ENCODE results near the gene SAMD11. TPM values are rescaled to one million over a fixed set of nuclear protein-coding genes. Genes with fewer than 3 reads are reported as not detected.

The SAMD11 gene
- total RNA-seq, 1 experiment from 2014 or later = 2.3 TPM

DNA sequence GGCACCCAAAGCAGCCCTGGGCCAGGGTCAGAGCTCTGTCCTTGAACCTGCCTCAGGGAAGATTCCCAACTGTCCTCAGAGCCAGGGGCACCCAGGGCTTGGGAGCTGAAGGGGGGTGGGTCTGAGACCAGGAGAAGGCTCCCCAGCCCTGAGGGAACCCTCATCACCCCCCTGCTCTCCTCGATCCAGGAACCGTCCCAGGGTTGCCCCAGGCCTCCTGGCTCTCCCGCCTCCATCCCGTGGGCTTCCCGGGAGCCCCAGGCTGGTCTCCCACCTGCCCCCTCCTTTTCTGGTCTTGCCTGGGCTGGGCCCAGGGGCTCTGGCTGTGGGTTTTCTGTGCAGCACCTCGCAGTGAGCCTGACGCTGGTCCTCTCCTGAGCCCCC, 6.7 kb upstream of the SAMD11 start (continued):
- no peak for TF ChIP-seq ZBTB21 (CRISPR knock-in tag; IDR thresholded peaks at IDR 0.05; ENCODE audit: borderline replicate concordance)
- TF ChIP-seq, protein P1, sequence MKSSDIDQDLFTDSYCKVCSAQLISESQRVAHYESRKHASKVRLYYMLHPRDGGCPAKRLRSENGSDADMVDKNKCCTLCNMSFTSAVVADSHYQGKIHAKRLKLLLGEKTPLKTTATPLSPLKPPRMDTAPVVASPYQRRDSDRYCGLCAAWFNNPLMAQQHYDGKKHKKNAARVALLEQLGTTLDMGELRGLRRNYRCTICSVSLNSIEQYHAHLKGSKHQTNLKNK (CRISPR knock-in tag; IDR thresholded peaks at IDR 0.05) = no peak

DNA sequence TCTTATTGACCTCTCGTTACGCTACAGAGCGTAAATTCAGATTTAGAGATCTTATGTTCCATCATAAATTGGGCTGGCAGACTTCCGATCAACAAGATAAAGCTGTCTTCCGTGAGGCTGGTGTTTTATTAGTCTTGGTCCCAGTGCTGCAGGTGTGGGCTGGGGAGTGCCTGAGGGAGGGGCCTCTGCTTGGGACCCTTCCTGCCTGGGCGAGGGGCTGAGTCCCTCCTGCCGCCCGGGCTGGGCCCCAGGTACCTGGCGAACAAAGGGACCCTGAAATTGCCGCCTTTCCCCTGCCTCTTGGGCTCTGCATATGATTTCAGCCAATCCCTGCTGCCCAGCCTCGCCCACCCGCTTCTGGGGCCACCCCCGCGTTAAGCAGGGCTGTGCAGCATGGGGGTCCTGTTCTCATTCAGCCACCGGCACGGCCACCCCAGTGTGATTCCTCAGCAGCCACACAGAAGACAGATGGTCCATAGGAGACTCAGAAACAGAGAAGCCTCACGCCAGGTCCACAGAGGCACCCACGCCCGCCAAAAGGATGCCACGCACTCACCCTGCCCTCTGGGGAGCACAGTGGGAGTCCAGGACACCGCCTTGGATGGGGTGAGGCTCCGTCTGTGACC, 6.1 kb upstream of the SAMD11 start:
- Mint-ChIP-seq H3K4me1 (peaks cover 11% of the 10 kb centered on the region), H3K4me3 (no peak overlapping the region), H3K36me3 (no peaks in the 10 kb centered on the region), H3K9me3 (no peaks in the 10 kb centered on the region), H3K27ac (no peak overlapping the region), H3K27me3 (ENCODE audit: low read depth) (peaks cover 84% of the 10 kb centered on the region)
- POLR2A ChIA-PET = no interaction called here
- CTCF ChIA-PET = interaction anchor here (3.7 kb wide), 1 partner anchor 12 kb away, joined by 27 read pairs; no protein-coding TSS in a partner anchor
- no peak for DNase-seq (ENCODE audit: low spot score)
- TF ChIP-seq, protein P2, sequence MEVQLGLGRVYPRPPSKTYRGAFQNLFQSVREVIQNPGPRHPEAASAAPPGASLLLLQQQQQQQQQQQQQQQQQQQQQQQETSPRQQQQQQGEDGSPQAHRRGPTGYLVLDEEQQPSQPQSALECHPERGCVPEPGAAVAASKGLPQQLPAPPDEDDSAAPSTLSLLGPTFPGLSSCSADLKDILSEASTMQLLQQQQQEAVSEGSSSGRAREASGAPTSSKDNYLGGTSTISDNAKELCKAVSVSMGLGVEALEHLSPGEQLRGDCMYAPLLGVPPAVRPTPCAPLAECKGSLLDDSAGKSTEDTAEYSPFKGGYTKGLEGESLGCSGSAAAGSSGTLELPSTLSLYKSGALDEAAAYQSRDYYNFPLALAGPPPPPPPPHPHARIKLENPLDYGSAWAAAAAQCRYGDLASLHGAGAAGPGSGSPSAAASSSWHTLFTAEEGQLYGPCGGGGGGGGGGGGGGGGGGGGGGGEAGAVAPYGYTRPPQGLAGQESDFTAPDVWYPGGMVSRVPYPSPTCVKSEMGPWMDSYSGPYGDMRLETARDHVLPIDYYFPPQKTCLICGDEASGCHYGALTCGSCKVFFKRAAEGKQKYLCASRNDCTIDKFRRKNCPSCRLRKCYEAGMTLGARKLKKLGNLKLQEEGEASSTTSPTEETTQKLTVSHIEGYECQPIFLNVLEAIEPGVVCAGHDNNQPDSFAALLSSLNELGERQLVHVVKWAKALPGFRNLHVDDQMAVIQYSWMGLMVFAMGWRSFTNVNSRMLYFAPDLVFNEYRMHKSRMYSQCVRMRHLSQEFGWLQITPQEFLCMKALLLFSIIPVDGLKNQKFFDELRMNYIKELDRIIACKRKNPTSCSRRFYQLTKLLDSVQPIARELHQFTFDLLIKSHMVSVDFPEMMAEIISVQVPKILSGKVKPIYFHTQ (CRISPR knock-in tag; IDR thresholded peaks at IDR 0.05) = no peak
- TF ChIP-seq KAT7 (CRISPR knock-in tag; IDR thresholded peaks at IDR 0.05; ENCODE audit: borderline replicate concordance) (no peak), ZBTB21 (CRISPR knock-in tag; IDR thresholded peaks at IDR 0.05; ENCODE audit: borderline replicate concordance) (no peak), SP1 (CRISPR knock-in tag; conservative IDR thresholded peaks at IDR 0.05) (no peak), RELA (CRISPR knock-in tag; IDR thresholded peaks at IDR 0.05; ENCODE audit: borderline replicate concordance) (no peak)
- TF ChIP-seq, protein P3, sequence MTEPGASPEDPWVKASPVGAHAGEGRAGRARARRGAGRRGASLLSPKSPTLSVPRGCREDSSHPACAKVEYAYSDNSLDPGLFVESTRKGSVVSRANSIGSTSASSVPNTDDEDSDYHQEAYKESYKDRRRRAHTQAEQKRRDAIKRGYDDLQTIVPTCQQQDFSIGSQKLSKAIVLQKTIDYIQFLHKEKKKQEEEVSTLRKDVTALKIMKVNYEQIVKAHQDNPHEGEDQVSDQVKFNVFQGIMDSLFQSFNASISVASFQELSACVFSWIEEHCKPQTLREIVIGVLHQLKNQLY (CRISPR knock-in tag; IDR thresholded peaks at IDR 0.05) = no peak
- ATAC-seq = no peak

DNA sequence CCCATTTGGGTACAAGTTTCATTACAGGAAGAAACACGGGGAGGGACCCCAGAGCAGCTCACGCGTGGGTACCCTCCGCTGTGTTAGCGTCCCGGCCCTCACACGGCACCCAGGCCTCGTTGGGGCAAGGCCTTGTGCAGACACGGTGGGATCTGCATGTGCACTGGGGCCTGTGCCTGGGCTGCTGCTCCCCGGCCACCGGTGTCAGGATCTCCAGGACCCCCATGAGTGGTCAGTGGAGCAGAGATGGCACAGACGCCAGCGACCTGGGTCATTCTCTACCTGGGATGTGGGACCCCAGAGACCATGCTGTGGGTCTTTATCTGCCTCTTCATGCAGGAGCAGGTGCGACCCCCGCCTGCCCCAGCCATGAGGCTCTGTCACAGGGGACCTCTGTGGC, 5.4 kb upstream of the SAMD11 start:
- POLR2A ChIA-PET = no interaction called here

More for the DNA sequence above, 5.4 kb upstream of the SAMD11 start:
- Mint-ChIP-seq H3K36me3 (no peaks in the 10 kb centered on the region), H3K9me3 (no peaks in the 10 kb centered on the region), H3K4me1 (peaks cover 15% of the 10 kb centered on the region), H3K4me3 (no peak overlapping the region), H3K27me3 (ENCODE audit: low read depth) (peaks cover 90% of the 10 kb centered on the region), H3K27ac (no peak overlapping the region)
- CTCF ChIA-PET = interaction anchor here (3.7 kb wide), 1 partner anchor 13 kb away, joined by 27 read pairs; no protein-coding TSS in a partner anchor
- TF ChIP-seq ELF4 (CRISPR knock-in tag; IDR thresholded peaks at IDR 0.05; ENCODE audit: low read depth) (no peak), TEAD4 (CRISPR knock-in tag; IDR thresholded peaks at IDR 0.05) (no peak), CREB1 (CRISPR knock-in tag; IDR thresholded peaks at IDR 0.05) (no peak), OVOL2 (CRISPR knock-in tag; IDR thresholded peaks at IDR 0.05; ENCODE audit: borderline replicate concordance) (no peak)
- TF ChIP-seq, protein P4, sequence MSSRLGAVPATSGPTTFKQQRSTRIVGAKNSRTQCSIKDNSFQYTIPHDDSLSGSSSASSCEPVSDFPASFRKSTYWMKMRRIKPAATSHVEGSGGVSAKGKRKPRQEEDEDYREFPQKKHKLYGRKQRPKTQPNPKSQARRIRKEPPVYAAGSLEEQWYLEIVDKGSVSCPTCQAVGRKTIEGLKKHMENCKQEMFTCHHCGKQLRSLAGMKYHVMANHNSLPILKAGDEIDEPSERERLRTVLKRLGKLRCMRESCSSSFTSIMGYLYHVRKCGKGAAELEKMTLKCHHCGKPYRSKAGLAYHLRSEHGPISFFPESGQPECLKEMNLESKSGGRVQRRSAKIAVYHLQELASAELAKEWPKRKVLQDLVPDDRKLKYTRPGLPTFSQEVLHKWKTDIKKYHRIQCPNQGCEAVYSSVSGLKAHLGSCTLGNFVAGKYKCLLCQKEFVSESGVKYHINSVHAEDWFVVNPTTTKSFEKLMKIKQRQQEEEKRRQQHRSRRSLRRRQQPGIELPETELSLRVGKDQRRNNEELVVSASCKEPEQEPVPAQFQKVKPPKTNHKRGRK (CRISPR knock-in tag; IDR thresholded peaks at IDR 0.05; ENCODE audit: borderline replicate concordance) = no peak
- TF ChIP-seq, protein P5, sequence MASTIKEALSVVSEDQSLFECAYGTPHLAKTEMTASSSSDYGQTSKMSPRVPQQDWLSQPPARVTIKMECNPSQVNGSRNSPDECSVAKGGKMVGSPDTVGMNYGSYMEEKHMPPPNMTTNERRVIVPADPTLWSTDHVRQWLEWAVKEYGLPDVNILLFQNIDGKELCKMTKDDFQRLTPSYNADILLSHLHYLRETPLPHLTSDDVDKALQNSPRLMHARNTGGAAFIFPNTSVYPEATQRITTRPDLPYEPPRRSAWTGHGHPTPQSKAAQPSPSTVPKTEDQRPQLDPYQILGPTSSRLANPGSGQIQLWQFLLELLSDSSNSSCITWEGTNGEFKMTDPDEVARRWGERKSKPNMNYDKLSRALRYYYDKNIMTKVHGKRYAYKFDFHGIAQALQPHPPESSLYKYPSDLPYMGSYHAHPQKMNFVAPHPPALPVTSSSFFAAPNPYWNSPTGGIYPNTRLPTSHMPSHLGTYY (CRISPR knock-in tag; IDR thresholded peaks at IDR 0.05) = no peak
- TF ChIP-seq, protein P6, sequence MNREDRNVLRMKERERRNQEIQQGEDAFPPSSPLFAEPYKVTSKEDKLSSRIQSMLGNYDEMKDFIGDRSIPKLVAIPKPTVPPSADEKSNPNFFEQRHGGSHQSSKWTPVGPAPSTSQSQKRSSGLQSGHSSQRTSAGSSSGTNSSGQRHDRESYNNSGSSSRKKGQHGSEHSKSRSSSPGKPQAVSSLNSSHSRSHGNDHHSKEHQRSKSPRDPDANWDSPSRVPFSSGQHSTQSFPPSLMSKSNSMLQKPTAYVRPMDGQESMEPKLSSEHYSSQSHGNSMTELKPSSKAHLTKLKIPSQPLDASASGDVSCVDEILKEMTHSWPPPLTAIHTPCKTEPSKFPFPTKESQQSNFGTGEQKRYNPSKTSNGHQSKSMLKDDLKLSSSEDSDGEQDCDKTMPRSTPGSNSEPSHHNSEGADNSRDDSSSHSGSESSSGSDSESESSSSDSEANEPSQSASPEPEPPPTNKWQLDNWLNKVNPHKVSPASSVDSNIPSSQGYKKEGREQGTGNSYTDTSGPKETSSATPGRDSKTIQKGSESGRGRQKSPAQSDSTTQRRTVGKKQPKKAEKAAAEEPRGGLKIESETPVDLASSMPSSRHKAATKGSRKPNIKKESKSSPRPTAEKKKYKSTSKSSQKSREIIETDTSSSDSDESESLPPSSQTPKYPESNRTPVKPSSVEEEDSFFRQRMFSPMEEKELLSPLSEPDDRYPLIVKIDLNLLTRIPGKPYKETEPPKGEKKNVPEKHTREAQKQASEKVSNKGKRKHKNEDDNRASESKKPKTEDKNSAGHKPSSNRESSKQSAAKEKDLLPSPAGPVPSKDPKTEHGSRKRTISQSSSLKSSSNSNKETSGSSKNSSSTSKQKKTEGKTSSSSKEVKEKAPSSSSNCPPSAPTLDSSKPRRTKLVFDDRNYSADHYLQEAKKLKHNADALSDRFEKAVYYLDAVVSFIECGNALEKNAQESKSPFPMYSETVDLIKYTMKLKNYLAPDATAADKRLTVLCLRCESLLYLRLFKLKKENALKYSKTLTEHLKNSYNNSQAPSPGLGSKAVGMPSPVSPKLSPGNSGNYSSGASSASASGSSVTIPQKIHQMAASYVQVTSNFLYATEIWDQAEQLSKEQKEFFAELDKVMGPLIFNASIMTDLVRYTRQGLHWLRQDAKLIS (CRISPR knock-in tag; IDR thresholded peaks at IDR 0.05; ENCODE audit: borderline replicate concordance) = no peak
- TF ChIP-seq, protein P7, sequence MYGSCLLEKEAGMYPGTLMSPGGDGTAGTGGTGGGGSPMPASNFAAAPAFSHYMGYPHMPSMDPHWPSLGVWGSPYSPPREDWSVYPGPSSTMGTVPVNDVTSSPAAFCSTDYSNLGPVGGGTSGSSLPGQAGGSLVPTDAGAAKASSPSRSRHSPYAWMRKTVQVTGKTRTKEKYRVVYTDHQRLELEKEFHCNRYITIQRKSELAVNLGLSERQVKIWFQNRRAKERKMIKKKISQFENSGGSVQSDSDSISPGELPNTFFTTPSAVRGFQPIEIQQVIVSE (CRISPR knock-in tag; IDR thresholded peaks at IDR 0.05; ENCODE audit: borderline replicate concordance) = no peak
- TF ChIP-seq, protein P8, sequence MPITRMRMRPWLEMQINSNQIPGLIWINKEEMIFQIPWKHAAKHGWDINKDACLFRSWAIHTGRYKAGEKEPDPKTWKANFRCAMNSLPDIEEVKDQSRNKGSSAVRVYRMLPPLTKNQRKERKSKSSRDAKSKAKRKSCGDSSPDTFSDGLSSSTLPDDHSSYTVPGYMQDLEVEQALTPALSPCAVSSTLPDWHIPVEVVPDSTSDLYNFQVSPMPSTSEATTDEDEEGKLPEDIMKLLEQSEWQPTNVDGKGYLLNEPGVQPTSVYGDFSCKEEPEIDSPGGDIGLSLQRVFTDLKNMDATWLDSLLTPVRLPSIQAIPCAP (CRISPR knock-in tag; IDR thresholded peaks at IDR 0.05) = no peak
- TF ChIP-seq, protein P9, sequence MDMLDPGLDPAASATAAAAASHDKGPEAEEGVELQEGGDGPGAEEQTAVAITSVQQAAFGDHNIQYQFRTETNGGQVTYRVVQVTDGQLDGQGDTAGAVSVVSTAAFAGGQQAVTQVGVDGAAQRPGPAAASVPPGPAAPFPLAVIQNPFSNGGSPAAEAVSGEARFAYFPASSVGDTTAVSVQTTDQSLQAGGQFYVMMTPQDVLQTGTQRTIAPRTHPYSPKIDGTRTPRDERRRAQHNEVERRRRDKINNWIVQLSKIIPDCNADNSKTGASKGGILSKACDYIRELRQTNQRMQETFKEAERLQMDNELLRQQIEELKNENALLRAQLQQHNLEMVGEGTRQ (CRISPR knock-in tag; IDR thresholded peaks at IDR 0.05) = no peak
- no peak for ATAC-seq
- no peak for DNase-seq (ENCODE audit: low spot score)
